GM19099 (cell line): ENCODE data around the gene MKNK2.

Source experiments
- POLR2A ChIP-seq: IDR thresholded peaks from 3 replicates; pipeline ENCODE4 v1.6.1; 2011; ENCODE audit warnings: low read depth; ENCODE audit not compliant: insufficient read length; ENCODE audit errors: extremely low read depth

MKNK2 gene

GRCh38 chr19:2064395-2064787 lies 13.3 kb upstream of the MKNK2 start:
- no peak for TF ChIP-seq POLR2A

- no peak for TF ChIP-seq POLR2A
These were observed 12.8 kb upstream of the MKNK2 start for GRCh38 chr19:2063824-2064223.

- no peak for TF ChIP-seq POLR2A
These were observed 11.7 kb upstream of the MKNK2 start for GRCh38 chr19:2062770-2063169.

- no peak for TF ChIP-seq POLR2A
These were observed 11.3 kb upstream of the MKNK2 start for GRCh38 chr19:2062389-2062729.

GRCh38 chr19:2061495-2062388 lies 10.7 kb upstream of the MKNK2 start:
- peak; percentile 63 for TF ChIP-seq POLR2A

- TF ChIP-seq POLR2A = peak; percentile 52
These were observed 9.9 kb upstream of the MKNK2 start for GRCh38 chr19:2060884-2061494.

GRCh38 chr19:2059422-2060201 lies 8.6 kb upstream of the MKNK2 start:
- no peak for TF ChIP-seq POLR2A

GRCh38 chr19:2058570-2059421 lies 7.8 kb upstream of the MKNK2 start:
- no peak for TF ChIP-seq POLR2A

- no peak for TF ChIP-seq POLR2A
These were observed 6.7 kb upstream of the MKNK2 start for GRCh38 chr19:2057484-2058469.

GRCh38 chr19:2056837-2057192 lies 5.8 kb upstream of the MKNK2 start:
- TF ChIP-seq POLR2A = no peak

- peak; percentile 43 for TF ChIP-seq POLR2A
These were observed 5.1 kb upstream of the MKNK2 start for GRCh38 chr19:2055931-2056836.

GRCh38 chr19:2054763-2055162 lies 3.7 kb upstream of the MKNK2 start:
- TF ChIP-seq POLR2A = peak; percentile 15

GRCh38 chr19:2053601-2054389 lies 2.8 kb upstream of the MKNK2 start:
- no peak for TF ChIP-seq POLR2A
